Mammary epithelial cell (primary cell): Measurements from ENCODE around the gene PNPLA1.

ENCODE experiments used
- CTCF ChIP-seq, 2 donors: IDR thresholded peaks in 1 of 2; conservative IDR thresholded peaks in 1 of 2; 2 replicates each; pipeline ENCODE4 v1.5.1; 2011 to 2012; ENCODE audit warnings: inconsistent platforms in 2 of 2, low read length in 2 of 2, mild to moderate bottlenecking in 2 of 2, control low read depth in 1 of 2, low read depth in 1 of 2; ENCODE audit not compliant: insufficient read depth in 1 of 2; ENCODE audit errors: extremely low read depth in 1 of 2
- EZH2 ChIP-seq: IDR thresholded peaks from 2 replicates; pipeline ENCODE4 v1.6.1; 2012; ENCODE audit warnings: low read length, inconsistent platforms, borderline replicate concordance

GRCh38 chr6:36263390-36264000 lies 6.4 kb upstream of the PNPLA1 start:
- TF ChIP-seq CTCF (conservative IDR thresholded peaks at IDR 0.05 in 1 of 2, IDR thresholded peaks at IDR 0.05 in 1 of 2; ENCODE audit: extremely low read depth in 1 of 2, insufficient read depth in 1 of 2, low read depth in 1 of 2, low read length in 2 of 2) (no peak), EZH2 (no peak)
